ENCODE results near the gene SLC35B2. TPM values are rescaled to one million over a fixed set of nuclear protein-coding genes. Genes with fewer than 3 reads are reported as not detected.
A peak's percentile ranks its signal among the peaks of the same experiment; 100 is the strongest.

The SLC35B2 gene
- total RNA-seq, 1 donor from 2014 or later: 71.8 TPM

DNA sequence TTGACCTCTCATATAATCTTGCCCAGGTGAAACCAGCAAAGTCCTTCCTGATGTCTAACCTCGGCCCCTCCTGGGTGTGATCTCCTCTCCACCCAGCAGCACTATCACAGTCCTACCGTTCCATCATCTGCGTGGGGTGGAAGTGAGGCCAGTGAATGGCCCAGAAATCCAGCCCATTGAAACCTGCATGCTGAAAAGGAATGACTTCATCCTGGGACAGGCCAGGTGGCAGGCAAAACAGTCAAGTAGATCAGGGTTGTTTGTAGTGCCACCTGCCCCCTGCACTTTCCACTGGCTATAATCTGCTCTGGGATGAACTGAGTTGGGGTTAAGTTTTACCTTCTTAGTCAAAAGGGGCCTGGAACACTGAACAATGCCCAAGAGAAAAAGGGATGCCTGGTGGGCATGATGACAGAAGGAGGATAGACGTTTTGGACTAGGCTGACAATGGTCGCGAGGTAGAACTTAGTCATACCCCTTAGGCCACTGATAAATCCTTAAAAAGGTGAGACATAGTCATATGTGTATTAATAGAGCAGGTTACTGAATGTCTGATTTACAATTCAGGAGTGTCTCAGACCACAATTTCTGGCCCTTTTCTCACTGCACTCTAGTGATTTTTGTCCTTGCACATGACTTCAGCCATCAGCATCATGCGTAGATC is 18.5 kb downstream of the SLC35B2 start:
- DNase-seq: no peak
- H3K9me3 Mint-ChIP-seq (ENCODE audit: unreplicated experiment): peaks cover 7% of the 10 kb centered on the region
- peaks cover 27% of the 10 kb centered on the region for H3K4me1 Mint-ChIP-seq (ENCODE audit: low read depth, unreplicated experiment)
- H3K4me3 Mint-ChIP-seq (ENCODE audit: unreplicated experiment): peak overlapping the region; percentile 47
- H3K27ac Mint-ChIP-seq (ENCODE audit: unreplicated experiment): peak overlapping the region; percentile 92
- TF ChIP-seq, protein P1, sequence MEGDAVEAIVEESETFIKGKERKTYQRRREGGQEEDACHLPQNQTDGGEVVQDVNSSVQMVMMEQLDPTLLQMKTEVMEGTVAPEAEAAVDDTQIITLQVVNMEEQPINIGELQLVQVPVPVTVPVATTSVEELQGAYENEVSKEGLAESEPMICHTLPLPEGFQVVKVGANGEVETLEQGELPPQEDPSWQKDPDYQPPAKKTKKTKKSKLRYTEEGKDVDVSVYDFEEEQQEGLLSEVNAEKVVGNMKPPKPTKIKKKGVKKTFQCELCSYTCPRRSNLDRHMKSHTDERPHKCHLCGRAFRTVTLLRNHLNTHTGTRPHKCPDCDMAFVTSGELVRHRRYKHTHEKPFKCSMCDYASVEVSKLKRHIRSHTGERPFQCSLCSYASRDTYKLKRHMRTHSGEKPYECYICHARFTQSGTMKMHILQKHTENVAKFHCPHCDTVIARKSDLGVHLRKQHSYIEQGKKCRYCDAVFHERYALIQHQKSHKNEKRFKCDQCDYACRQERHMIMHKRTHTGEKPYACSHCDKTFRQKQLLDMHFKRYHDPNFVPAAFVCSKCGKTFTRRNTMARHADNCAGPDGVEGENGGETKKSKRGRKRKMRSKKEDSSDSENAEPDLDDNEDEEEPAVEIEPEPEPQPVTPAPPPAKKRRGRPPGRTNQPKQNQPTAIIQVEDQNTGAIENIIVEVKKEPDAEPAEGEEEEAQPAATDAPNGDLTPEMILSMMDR (IDR thresholded peaks at IDR 0.05; ENCODE audit: partially characterized antibody, unreplicated experiment): no peak
- H3K27me3 Mint-ChIP-seq (ENCODE audit: unreplicated experiment): peaks cover 11% of the 10 kb centered on the region
- no peaks in the 10 kb centered on the region for H3K36me3 Mint-ChIP-seq (ENCODE audit: unreplicated experiment)

DNA sequence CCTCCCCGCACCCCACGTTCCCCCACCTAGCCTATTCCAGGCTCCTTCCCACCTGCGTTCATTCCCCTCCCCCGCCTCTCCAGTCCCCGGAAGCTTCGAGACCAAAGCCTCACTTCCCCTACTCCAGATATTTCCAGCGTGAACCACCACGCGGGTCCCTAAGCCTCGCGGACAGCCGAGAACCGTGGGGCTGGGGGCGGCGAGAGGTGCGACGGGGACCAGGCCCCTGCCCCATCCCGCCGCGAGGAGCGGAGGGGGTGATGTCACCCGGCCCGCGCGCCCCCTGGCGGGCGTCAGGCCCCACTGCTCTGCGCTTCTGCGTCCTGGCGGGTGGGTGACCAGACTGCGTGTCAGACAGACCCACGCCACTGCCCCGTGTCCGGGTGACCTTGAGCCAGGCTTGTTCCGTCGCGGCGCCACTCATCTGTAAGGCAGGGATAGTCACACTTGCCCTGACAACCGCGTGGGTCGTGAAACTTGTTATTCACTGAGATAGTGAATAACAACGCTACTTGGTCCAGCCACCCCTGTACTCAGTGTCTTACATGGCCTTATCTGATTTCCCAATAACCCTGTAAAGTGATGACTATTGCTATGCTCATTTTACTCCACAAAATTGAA is 19.4 kb downstream of the SLC35B2 start:
- Mint-ChIP-seq H3K27ac (ENCODE audit: unreplicated experiment) (peak overlapping the region; percentile 92), H3K9me3 (ENCODE audit: unreplicated experiment) (peaks cover 7% of the 10 kb centered on the region), H3K36me3 (ENCODE audit: unreplicated experiment) (no peaks in the 10 kb centered on the region), H3K4me3 (ENCODE audit: unreplicated experiment) (peak overlapping the region; percentile 77), H3K4me1 (ENCODE audit: low read depth, unreplicated experiment) (peaks cover 31% of the 10 kb centered on the region), H3K27me3 (ENCODE audit: unreplicated experiment) (peaks cover 11% of the 10 kb centered on the region)
- peak; percentile 87 for DNase-seq
- TF ChIP-seq, protein P1 (IDR thresholded peaks at IDR 0.05; ENCODE audit: partially characterized antibody, unreplicated experiment): peak; percentile 99

DNA sequence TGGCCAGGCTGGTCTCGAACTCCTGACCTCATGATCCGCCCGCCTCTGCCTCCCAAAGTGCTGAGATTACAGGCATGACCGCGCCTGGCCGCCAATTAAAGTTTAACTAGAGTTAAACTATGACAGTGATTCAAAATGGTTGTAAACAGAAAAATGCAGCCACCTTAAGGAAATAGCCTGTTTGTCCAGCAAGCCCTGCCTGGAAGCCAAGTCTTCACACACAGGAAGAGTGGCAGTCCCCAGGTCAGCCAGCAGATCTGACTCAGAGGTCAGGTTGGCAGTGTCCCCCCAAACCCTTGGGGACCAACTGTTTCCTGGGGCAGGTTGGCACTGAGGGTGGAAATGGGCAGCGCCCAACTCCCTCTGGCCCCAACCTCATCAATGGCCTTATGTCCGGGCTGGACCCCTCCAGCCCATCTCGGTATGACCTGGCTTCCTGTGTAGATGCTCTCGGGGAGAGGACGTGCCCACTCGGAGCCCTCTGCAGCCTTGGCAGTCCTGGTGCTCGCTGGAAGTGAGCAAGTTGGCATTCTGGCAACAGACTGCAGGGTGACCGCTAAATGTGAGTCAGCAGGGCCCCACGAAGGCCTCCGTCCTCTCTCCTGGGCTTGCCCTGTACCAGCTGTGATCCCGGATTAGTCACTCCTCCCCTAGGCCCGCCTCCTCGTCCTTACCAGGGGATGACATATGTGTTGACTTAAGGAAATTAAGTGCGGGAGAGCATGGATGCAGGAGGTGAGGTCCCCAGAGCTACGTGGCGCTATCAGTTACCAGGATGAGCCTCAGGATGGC is 20.1 kb downstream of the SLC35B2 start:
- H3K4me1 Mint-ChIP-seq (ENCODE audit: low read depth, unreplicated experiment): peaks cover 31% of the 10 kb centered on the region
- peak overlapping the region; percentile 92 for H3K27ac Mint-ChIP-seq (ENCODE audit: unreplicated experiment)
- H3K36me3 Mint-ChIP-seq (ENCODE audit: unreplicated experiment): no peaks in the 10 kb centered on the region
- peak overlapping the region; percentile 77 for H3K4me3 Mint-ChIP-seq (ENCODE audit: unreplicated experiment)
- H3K27me3 Mint-ChIP-seq (ENCODE audit: unreplicated experiment): peaks cover 11% of the 10 kb centered on the region
- TF ChIP-seq, protein P1 (IDR thresholded peaks at IDR 0.05; ENCODE audit: partially characterized antibody, unreplicated experiment): no peak
- peak; percentile 76 for DNase-seq
- peaks cover 7% of the 10 kb centered on the region for H3K9me3 Mint-ChIP-seq (ENCODE audit: unreplicated experiment)

DNA sequence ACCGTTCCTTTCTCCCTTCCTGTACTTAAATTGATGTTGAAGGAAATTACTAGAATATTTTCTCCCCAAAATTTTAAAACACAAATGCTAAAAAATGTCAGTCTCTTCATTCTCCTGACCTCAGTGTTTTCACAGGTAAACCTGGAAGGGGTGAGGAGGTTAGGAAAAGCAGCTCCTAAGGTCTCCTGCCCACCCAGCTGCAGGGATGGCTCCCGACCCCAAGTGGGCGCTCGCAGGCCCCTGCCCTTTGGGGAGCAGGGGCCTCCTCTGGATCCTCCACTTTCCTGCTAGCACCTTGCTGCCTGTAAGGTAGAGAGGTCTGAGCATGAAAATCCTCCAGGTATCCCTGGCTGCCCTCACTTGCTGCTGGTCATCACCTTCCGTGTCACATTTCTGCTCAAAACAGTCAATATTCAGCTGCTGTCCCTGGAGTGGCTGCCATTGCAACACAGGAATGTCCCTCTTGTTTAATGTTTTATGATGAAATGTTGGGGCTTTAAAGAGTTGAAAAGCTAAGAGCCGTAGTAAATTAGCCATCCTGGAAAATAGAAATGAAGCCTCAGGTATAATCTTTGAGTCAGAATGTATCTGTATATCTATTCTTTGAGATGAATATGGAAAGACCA is 21.3 kb downstream of the SLC35B2 start:
- Mint-ChIP-seq H3K4me1 (ENCODE audit: low read depth, unreplicated experiment) (peaks cover 31% of the 10 kb centered on the region), H3K36me3 (ENCODE audit: unreplicated experiment) (no peaks in the 10 kb centered on the region), H3K9me3 (ENCODE audit: unreplicated experiment) (peaks cover 7% of the 10 kb centered on the region), H3K27ac (ENCODE audit: unreplicated experiment) (peak overlapping the region; percentile 12), H3K27me3 (ENCODE audit: unreplicated experiment) (peaks cover 13% of the 10 kb centered on the region), H3K4me3 (ENCODE audit: unreplicated experiment) (peak overlapping the region; percentile 42)
- TF ChIP-seq, protein P1 (IDR thresholded peaks at IDR 0.05; ENCODE audit: partially characterized antibody, unreplicated experiment): no peak
- DNase-seq: no peak

Data from glutamatergic neuron (in vitro differentiated cells).